Activated CD4-positive, alpha-beta T cell treated with anti-CD3 and anti-CD28 coated beads, Interleukin-2, amount 50 U/mL, for 24 hours (primary cell): ENCODE results near the gene KDF1.

Experiments
- DNase-seq, 2 donors: peaks; one replicate each; pipeline ENCODE4 v3.0.0-alpha.2; 2020; ENCODE audit warnings: low read depth in 1 of 2, low spot score in 1 of 2

The KDF1 gene

GRCh38 chr1:26959722-26960624 is at the start of gene KDF1:
Gene KDF1, minus strand, starts transcription at chr1:26960468. Its CDS starts 8,088 bp downstream, at chr1:26952380.
- DNase-seq: peak; percentile 8 to 16

GRCh38 chr1:27009601-27010197 is 49.4 kb upstream of the KDF1 start:
- no peak for DNase-seq

DNA sequence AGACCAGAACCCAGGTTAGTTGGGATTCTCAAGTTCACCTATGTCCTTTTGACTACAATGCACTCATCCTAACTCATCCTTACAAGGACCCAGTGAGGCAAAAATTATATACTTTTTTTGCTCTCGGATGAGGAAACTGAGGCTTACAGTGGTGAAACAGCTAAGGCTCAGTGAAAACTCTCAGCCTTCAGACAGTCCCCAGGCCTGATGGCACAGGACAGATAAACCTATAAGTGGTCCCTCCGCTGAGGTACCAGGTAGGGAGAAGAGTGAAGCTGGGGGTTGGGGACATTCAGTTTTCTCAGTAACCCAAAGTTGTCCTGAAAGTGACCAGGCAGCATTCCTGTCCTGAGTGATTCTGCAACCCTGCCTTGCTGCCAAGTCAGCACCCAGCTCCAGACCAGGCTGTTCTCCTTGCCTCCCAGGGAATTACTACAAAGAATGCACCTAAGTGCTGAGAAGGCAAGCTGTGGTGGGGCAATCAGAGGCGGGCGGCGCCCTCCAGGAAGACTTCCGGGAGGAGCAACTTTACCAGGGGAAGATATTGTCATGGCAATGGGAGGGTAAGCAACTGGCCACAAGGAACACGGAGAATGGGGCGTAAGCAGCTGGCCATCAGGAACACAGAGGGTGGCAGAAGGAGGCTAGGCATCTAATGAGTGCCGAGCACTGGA is 47.8 kb upstream of the KDF1 start:
- no peak for DNase-seq

GRCh38 chr1:27006683-27007082 is 46.4 kb upstream of the KDF1 start:
- DNase-seq: no peak

- DNase-seq: no peak
Measured at GRCh38 chr1:27005648-27006496, 45.6 kb upstream of the KDF1 start.

- DNase-seq: no peak
Measured at GRCh38 chr1:27005166-27005530, 44.9 kb upstream of the KDF1 start.

DNA sequence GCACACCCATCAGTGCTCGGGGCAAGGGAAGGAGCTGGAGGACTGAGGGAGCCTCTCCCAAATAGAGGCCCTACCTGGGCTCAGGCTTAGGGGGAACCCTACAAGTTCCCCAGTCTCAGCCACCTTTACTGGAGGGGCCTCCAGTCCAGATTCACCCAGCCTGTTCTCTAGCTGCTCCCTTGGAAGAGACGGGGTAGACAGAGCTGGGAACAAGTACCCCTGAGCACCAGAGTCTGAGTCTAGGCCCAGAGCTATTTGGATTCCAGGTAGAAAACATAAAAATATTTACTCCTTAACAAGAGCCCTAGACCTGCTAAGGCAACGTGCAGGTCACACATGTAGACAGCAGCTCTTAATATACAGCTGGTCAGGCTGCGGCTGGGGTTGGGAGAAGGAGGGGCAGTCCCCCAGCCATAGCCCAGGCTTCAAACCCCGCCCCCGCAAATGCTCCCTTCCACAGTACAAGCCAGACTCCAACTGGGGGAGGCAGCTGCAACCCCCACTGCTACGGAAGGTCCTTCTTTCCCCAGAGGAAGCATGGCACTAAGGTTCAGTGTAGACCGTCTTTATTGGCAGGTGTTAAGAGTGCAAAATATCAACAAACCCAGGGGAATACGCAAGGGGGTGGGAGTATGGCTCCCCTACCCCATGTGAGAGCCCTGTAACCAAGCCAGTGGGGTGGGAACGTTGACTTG is 44.4 kb upstream of the KDF1 start:
- no peak for DNase-seq

DNA sequence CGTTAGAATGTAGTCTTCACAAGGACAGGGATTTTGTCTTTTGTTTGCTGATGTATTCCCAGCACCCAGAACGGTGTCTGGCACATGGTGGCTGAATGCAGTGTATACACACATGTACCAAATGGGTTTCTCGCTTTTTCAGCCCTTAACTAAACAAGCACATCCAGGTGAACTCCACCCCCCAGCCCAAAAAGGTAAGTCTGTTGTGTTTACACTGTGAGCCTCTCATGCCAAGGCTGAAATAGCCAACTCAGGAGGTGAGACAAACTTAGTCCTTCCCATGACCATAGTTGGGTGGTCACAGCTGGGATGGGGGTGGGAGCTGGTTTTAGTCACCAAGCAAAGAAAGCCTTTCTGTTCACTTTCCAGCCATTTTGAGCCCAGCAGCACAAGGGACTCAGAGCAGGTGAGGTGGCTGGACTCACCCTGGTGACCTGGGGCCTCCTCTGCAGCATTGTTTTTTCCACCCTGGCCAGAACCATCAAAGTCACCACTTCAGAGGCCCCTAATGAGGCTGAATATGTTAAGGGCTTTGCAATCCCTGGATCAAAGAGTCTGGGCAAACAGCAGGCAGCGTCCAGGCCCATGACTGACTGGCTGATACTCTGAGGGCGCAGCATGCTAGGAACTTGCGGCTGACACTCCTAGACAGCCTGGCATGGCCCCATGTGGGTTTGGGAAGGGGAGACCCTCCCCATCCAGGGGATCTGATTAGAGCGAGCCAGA is 43.6 kb upstream of the KDF1 start:
- DNase-seq: no peak

DNA sequence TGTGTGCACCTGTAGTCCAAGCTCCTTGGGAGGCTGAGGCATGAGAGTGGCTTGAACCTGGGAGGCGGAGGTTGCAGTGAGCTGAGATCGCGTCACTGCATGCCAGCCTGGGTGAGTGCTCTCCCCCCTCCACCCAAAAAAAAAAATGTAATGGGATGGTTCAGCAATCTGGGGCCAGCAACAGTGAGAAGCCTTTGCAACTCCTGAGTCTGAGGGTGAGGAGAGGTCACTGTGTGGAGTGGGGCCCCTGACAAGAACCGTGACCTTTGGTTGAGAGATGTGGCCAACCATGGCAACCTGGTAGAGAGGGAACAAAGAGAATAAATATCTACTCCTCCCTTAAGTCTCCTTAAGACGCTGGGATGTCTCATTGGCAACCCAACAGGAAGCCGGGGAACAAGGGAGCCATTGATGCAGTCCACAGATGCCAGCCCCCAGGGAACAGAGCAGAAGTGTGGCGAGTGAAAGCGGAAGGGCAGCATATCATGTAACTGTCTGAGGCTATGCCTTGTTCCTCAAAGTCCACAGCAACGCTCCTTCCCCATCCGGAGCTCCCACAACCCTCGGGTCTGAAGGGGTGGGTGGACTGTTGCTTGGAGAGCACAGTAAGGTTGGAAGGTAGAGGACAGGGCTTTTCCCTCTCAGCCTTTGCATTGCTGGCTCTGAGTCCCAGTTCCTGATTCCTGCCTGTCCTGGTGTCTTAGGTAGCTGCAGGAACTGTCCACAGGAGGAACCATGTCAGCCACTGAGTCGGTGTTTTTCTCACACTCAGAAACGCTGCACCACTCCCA is 41.5 kb upstream of the KDF1 start:
- no peak for DNase-seq

DNA sequence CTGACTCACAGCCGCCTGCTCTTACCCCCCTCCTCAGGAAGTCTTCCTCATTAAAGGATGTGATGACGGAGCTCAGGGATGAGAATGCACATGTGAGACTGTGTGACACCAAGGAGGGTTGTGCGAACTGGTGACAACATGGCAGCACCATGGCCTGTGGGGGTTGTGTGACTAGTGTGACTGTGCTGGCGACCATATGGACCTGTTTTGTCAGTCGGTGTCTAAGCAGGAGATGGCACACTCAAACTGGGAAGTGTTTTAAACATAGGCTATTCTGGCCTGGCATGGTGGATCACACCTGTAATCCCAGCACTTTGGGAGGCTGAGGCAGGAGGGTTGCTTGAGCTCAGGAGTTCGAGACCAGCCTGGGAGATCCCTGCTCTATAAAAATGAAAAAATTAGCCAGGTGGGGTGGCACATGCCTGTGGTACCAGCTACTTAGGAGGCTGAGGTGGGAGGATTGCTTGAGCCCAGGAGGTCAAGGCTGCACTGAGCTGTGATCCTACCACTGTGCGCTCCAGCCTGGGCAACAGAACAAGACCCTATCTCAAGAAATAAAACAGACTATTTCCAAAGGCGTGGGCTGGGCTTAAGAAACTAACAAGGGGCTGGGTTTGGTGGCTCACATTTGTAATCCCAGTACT is 40.7 kb upstream of the KDF1 start:
- DNase-seq: no peak

DNA sequence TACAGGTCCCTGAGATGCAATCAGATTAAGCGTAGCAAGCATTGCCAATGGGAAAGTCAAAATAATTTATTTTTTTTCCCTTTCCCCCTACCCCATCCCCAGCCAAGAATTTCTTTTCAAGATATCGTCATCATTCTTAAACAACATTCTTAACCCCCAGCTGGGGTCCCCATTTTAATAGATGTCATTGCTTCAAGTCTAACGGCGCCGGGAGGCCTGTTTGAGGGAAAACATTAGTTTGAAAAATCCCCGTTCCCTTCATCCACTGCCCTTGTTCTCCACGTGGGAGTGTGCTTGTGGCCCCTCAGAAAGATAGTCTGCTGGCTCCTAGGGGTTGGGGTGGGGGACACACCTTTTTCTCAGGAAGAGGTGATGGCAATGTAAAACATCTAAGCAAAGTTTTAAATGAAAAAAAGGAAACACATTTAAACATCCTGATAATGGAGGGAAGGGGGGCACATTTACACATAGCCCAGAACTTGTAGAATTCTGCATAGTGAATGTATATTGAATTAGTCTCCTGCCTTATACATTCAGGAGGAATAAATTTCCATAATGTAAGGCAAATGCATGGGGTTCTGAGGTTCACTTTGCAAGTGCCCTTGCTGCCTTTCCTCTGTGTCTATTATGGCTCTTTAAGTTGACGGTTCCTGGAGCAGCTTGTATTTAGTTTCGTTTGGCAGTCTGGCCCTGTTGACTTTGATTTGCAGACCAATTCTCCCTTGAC is 40.0 kb upstream of the KDF1 start:
- DNase-seq: no peak

GRCh38 chr1:26999440-26999987 is 39.2 kb upstream of the KDF1 start:
- no peak for DNase-seq

DNA sequence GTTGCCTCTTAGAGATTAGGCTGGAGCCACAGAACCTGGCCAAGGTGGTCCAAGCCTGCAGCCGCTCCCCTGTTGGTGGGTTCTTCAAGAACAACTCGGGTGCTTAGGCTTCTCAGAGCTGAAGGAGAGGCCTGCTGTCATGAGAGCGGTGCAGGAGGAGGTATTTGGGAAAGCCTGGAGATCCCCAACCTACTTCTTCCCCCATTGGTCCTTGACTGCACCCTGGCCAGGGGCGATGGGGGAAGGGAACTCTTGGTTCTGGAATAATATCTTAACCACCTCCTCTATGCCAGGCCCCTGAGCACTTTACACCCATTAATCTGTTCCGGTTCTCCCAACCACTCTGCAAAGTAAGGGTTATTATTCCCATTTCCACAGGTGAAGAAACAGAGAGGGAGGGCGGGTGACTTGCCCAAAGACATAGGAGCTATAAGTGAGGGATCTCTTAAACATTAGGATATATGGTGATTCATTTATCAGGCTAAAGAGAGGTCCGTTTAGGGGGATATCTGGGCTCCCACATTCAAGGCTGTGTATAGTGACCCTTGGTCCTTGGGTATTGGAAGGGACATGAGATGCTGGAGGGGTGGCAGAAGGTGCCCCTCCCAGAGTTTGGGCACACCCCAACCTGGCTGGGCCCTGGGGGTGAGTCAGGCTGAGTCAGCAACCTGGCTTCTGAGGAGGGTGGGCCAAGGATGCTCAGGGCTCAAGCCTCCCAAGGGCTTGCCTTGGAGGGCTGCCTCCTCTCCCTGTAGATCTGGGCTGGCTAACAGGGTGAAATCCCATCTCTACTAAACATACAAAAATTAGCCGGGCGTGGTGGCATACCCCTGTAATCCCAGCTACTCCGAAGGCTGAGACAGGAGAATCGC is 38.4 kb upstream of the KDF1 start:
- DNase-seq: no peak

DNA sequence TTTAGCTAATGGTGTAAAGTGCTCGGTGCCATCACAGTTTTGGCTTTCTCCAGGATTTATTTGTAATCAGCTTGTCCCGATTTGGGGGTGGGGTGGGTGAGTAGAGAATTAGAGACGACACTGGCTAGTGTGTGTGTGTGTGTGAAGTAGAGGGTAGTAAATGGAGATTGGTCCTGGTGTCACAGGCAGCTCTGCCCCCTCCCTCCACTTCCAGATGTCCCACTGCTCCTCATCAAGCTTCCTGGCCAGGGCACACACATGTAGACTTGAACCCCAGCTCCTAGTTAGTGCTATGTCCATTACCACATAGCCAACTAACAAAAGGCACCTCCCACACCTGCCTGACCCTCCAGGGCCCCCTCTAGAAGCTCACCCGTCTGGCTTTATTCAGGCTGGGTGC is 36.4 kb upstream of the KDF1 start:
- no peak for DNase-seq

DNA sequence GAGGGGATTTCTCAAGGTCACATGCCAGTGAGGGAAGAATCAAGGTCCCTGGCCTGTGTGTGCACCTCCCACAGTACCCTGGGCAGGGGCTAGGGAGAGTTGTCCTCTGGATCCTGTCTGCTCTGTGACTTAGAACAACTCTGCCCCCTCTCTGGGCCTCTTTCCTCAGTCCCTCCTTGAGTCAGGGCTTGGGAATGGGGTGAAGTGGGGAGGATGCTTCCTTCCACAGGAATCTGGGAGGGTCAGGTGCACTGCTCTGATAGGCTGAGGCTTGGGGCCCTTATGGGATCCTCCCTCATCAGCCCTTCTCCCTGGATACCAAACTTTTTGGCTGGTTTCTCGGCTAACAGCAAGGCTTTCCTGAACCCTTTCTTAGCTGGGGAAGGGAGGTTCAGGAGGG is 35.8 kb upstream of the KDF1 start:
- DNase-seq: no peak

DNA sequence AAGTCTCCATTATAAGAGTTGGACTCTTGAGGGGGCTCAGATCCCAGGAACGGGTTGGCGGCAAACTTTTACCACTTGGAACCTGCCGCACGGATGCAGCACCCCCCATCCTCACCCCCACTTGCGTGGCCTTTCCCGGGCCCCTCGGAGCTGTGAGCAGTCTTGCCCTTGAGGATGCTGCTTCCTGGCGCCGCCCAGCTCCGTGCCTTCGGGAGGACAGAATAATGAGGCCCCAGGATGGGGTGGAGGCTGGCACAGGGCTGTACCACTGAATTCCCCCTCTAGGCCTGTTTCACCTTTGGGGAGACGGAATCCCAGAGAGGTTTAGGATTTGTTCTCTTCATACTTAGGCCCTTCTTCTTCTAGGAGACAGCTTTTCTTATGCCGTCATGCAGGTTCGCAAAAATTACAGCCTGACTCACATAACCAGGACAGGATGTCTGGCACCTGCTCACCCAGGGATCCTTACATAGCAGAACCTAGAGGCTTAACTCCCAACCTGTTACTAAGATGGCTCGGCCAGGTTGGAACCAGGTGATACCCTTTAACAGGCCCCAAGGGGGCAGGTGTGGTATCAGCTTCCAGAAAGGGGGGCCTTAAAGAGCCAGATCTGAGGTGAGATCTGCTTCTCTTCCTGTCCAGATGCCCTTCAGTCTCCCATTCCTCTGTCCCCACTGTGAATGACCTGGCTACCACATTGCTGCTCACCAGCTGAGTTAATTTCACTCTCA is 34.7 kb upstream of the KDF1 start:
- DNase-seq: no peak
